GM21447 (cell line): Measurements from ENCODE around the gene ASMT.
A peak's percentile ranks its signal among the peaks of the same experiment; 100 is the strongest.
"Not testable (repeated sequence)": the region's sequence is repeated elsewhere in the genome, so short reads cannot be mapped to it uniquely, and the experiment has no call there.

ENCODE experiments used
- ATAC-seq: cut with Tn5 transposase; IDR thresholded peaks from one replicate; pipeline ENCODE4 v1.9.1; 2021; ENCODE audit not compliant: unreplicated experiment

The ASMT gene

GRCh38 chrX:1597345-1598020 lies 17.4 kb upstream of the ASMT start:
- no peak for ATAC-seq

DNA sequence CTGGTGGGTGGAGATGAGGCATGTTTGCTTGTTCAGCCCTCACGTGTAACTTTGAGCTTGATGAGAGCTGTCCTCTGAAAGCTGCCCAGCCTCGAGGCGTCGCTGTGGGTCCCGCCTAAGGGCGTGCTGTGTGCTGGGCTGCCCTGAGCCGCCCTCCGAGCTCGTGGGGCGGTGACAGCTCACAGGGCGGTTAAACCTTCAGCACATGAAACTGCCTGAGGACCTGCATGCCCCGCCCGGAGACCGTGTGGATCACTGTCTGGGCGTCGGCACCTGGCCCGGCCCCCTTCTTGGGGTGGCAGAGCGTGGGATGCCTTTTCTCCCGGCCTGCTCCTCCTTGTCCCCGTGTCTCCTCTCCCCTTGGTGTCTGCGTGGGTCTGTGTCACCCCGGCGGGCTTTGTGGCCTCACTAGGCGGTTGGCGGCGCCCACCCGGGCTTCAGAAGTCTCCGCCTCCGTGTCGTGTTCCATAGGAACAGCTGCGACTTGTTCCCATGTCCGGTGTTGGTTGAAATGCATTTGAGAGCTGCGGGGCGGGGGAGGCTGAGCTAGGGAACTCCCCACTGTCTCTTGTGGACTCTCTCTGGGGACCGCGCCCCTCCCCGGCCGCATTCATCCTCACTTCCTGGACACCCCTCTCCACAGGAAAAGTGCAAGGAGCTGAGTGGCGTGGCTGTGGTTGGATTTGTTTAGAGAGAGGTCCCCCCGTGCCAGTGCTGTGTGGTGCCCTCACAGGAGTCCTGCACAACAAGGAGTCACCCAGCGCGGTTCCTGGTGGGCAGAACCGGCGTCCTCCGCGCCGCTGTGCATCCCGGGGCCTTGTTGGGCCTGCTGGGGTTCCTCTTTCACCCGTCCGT lies 16.6 kb upstream of the ASMT start:
- no peak for ATAC-seq

GRCh38 chrX:1598876-1599790 lies 15.7 kb upstream of the ASMT start:
- ATAC-seq, result no peak

DNA sequence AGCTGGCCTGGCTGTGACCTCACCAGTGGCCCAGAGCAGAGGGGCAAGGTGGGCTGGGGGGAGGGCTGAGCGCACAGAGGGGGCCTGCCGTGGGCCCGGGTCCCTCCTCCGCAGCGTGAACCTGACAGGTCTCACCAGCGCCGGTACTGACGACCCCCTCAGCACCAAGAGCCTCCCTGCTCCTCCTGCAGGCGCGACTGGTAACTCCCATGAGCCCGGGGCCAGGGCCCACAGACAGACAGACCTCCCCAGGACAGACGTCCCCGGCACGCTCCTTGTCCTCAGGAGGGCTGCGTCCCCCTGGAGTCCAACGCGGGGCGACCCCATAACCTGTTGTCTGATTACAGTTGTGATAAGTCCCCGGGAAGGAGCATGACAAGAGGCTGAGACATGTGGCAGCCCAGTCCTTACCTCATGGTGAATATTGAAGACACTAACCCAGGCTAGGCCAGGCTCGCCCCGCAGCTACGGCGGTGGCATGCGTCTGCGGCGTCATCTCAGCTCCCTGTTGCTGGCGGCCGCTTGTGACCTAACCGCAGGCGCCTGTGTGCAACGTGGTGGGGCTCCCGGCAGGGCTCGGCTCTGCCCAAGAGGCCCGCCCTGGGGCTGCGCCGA lies 15.0 kb upstream of the ASMT start:
- ATAC-seq, result no peak

- no peak for ATAC-seq
Measured at GRCh38 chrX:1600406-1601050, 14.3 kb upstream of the ASMT start.

DNA sequence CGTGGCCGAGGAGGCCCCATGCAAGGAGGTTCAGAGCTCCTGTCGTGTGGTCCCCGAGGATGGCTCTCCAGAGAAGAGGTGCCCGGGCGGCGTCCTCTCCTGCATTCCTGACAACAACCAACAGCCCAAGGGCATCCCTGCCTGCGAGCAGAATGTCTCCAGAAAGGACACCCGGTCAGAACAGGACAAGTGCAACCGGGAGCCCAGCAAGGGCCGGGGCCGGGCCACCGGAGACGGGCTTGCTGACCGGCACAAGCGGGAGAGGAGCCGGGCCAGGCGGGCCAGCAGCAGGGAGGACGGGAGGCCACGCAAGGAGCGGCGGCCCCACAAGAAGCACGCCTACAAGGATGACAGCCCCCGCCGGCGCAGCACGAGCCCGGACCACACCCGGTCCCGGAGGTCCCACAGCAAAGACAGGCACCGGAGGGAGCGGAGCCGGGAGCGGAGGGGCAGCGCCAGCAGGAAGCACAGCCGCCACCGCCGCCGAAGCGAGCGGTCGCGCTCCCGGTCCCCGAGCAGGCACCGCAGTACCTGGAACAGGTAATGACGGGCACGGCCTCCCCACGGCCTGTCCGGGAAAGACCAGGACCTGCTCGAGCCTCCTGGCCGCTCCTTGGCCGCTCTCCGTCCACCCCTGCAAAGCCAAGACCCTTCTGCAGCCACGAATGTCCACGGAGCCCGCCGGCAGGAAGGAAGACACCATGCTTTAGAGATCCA lies 13.7 kb upstream of the ASMT start:
- no peak for ATAC-seq

DNA sequence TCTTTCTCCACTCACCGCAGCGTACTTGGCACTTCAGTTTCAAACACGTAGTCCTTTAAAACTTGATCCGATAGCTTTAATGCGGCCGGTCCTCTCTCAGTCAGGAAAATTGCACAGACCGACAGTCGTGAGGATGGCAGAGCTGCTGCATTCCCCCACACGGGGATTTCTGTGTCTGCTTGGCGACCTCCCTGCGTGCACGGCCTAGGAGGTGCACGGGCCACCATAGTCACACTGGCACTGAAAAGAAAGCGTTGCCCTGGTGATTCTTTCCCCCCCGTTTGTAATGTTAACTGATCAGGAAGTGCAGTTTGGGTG lies 13.1 kb upstream of the ASMT start:
- no peak for ATAC-seq

GRCh38 chrX:1602299-1602698 lies 12.6 kb upstream of the ASMT start:
- ATAC-seq, result no peak

DNA sequence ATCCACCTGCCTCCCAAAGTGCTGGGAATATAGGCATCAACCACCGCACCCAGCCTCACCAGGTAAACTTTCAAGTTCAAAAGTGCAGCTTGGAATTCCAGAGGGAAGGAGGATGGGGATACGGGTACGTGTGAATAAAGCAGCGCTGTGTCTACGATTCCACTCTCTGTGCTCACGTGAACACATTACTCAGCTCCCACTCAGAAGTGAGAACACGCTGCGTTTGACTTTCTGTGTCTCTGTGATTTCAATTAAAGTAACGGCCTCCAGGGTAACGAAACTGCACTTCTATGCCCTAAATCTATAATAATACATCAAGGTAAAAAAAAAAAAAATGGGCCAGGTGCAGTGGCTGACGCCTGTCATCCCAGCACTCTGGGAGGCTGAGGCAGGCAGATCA lies 8.4 kb upstream of the ASMT start:
- no peak for ATAC-seq

GRCh38 chrX:1609311-1609710 lies 5.5 kb upstream of the ASMT start:
- no peak for ATAC-seq

- no peak for ATAC-seq
Measured at GRCh38 chrX:1609762-1610161, 5.1 kb upstream of the ASMT start.

DNA sequence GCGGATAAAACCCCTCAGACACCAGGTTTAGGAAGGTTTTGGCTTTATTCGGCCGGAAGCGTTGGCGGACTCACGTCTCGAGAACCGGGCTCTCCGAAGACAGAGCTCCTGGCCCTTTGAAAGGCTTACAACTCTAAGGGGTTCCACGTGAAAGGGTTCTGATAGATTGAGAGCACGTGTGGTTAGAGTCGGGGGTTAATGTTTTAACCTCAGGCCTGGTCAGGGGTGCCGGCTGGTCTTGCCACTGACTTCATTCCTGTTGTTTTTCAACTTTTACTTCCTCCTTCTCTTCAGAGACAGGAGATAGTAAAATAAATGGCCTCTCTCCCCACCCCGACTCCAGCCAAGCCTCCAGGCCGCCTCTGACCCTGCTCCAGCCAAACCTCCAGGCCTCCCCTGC lies 4.7 kb upstream of the ASMT start:
- ATAC-seq, result peak; percentile 71

- no peak for ATAC-seq
Measured at GRCh38 chrX:1610736-1611135, 4.1 kb upstream of the ASMT start.

DNA sequence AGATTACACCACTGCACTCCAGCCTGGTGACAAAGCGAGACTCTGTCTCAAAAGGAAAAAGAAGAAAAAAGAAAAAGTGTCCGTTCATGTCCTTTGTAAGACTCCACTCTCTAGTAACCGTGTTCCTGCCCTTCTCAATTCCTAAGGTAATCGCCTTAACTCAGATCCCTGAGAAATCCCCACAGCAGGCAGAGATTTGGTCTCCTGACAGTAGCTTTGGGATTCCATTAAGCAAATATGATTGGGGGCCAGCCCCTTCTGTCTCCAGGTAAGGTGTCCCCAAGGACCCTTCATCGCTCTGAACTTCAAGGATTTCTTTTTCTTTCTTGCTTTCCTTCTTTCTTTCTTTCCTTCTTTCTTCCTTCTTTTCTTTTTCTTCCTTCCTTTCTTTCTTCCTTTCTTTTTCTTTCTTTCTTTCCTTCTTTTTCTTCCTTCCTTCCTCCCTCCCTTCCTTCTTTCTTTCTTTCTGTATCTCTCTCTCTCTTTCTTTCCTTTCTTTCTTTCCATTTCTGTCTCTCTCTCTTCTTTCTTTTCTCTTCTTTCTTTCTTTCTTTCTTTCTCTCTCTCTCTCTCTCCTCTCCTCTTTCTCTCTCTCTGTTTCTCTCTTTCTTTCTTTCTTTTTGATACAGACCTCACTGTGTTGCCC lies 2.1 kb upstream of the ASMT start:
- no peak for ATAC-seq

- ATAC-seq, result no peak
Measured at GRCh38 chrX:1618689-1619088, 3.8 kb downstream of the ASMT start.

DNA sequence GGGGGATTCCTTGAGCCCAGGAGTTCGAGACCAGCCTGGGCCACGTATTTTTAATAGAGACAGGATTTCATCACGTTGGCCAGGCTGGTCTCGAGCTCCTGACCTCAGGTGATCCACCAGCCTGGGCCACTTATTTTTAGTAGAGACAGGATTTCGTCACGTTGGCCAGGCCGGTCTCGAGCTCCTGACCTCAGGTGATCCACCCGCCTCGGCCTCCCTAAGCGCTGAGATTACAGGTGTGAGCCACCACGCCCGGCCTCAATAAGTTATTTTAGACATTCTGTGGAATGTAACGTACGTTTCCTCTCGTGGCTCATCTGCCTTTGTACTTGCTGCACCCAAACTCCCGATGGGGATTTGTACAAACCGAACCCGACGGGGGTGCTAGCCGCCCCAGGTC lies 8.8 kb downstream of the ASMT start:
- no peak for ATAC-seq

DNA sequence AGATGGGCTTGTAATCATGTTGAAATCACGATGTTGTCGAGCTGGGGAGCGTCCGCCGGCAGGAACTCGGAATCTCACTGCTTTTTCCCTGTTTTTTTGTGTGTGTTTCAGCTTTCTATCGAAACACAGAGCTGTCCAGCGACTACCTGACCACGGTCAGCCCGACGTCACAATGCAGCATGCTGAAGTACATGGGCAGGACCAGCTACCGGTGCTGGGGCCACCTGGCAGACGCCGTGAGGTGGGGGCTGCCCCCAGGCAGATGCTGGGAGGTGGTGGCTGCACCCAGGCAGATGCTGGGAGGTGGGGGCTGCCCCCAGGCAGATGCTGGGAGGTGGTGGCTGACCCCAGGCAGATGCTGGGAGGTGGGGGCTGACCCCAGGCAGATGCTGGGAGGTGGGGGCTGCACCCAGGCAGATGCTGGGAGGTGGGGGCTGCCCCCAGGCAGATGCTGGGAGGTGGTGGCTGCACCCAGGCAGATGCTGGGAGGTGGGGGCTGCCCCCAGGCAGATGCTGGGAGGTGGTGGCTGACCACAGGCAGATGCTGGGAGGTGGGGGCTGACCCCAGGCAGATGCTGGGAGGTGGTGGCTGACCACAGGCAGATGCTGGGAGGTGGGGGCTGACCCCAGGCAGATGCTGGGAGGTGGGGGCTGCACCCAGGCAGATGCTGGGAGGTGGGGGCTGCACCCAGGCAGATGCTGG lies 9.4 kb downstream of the ASMT start:
- not testable (repeated sequence) for ATAC-seq

DNA sequence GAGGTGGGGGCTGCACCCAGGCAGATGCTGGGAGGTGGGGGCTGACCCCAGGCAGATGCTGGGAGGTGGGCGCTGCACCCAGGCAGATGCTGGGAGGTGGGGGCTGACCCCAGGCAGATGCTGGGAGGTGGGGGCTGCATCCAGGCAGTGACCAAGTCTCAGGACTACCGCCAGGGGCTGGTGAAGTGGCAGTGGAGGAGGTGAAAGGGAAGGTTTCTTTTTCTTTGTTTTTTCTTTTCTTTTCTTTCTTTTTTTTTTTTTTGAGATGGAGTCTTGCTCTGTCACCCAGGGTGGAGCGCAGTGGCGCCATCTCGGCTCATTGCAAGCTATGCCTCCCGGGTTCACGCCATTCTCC lies 10.0 kb downstream of the ASMT start:
- ATAC-seq, result not testable (repeated sequence)

- no peak for ATAC-seq
Measured at GRCh38 chrX:1629244-1629643, 14.4 kb downstream of the ASMT start.
